ENCODE data around the gene HDDC2. TPM values are rescaled to one million over a fixed set of nuclear protein-coding genes. Genes with fewer than 3 reads are reported as not detected.

Gene HDDC2, protein sequence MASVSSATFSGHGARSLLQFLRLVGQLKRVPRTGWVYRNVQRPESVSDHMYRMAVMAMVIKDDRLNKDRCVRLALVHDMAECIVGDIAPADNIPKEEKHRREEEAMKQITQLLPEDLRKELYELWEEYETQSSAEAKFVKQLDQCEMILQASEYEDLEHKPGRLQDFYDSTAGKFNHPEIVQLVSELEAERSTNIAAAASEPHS
- total RNA-seq: 79.7 and 82.4 TPM in 2 replicates

DNA sequence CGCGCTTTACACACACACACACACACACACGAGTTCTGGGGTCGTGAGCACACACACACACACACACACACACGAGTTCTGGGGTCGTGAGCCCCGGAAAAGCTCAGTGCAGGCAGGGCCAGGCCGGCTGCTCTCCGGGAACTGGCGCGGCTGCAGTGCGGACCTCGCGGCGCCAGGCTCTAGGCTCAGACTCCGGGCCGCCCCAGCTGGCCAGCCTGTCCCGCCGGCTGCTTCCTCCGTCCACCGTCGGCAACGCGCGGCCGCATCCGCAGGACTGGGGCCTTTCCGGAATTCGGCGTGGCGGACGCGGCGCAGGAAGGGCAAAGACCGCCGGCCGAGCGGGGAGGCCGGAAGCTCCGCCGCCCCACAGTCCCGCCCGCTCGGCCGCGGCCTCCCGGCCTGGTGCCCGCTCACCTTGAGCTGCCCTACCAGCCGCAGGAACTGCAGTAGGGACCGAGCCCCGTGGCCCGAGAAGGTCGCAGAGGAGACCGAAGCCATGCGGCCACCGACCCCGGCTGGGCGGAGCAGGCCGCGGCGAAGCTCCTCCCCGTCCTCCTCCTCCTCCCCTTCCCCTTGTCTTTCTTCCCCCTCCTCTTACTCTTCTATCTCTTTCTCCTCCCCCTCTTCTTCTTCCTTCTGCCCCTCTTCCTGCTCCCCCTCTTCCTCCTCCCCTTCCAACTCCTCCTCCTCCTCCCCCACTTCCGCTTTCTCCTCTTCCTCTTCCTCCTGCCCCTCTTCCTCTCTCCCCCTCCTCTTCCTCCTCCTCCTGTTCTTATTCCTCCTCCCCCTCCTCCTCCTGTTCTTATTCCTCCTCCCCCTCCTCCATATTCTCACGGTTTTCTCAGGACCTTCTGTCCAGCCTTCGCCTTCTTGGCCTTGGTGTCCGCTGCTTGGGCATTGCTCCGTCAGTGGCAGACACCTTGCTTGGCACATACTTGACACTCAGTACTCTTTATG is at the start of gene HDDC2:
Gene HDDC2, minus strand, starts transcription at position 533 of the 957 bp plus-strand sequence. Its CDS starts 35 bp downstream, at position 498.
- peak within 1 kb of the TSS; percentile 92 for H3K27ac Mint-ChIP-seq
- peaks cover 13% of the 10 kb centered on the region for H3K27me3 Mint-ChIP-seq (ENCODE audit: insufficient read depth)
- peak within 1 kb of the TSS; percentile 97 for H3K4me3 Mint-ChIP-seq
- intact Hi-C loops (cut with micrococcal nuclease): loop anchor here (1.0 to 5.0 kb wide), 7 partner anchors 10 to 1038 kb away; partner anchors contain the start of genes TPD52L1 and TRMT11
- peak; percentile 50 for DNase-seq (ENCODE audit: low spot score)
- peaks cover 52% of the 10 kb centered on the region for H3K4me1 Mint-ChIP-seq (ENCODE audit: low read depth)
- peaks cover 33% of the 10 kb centered on the region for H3K36me3 Mint-ChIP-seq (ENCODE audit: low read depth)
- peaks cover 5% of the 10 kb centered on the region for H3K9me3 Mint-ChIP-seq

DNA sequence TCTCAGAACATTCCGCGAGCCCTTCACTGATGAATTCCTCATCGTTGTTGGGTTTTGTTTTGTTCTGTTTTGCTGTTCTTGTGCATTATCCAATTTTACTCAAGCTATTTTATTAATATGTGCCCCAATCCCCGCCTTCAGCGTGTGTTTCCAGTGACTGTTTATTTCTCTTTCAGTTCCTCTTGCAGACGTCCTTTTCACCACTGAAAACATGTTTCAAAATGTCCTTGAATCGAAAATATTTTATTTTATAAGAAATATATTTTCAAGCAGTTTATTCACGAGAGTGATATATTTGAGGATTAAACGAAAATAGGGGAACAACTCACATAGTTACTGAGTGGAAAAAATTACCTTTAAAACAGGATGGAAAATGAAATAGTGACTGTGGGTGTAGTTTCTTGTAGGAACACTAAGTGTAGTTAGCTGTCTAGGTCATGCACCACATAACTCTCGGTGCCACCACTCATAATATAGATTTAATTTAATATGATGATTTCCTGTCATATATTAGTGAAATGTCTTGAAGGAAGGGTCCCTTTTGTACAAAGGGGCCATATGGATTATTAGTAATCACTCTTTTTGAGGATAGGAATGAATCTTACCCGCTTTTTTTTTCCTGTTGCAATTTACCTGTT is 45.3 kb upstream of the HDDC2 start:
- Mint-ChIP-seq H3K27ac (no peak overlapping the region), H3K36me3 (ENCODE audit: low read depth) (no peaks in the 10 kb centered on the region), H3K9me3 (no peaks in the 10 kb centered on the region), H3K4me3 (no peak overlapping the region), H3K27me3 (ENCODE audit: insufficient read depth) (no peaks in the 10 kb centered on the region), H3K4me1 (ENCODE audit: low read depth) (no peaks in the 10 kb centered on the region)
- intact Hi-C loops (cut with micrococcal nuclease): no loop called here
- no peak for DNase-seq (ENCODE audit: low spot score)

DNA sequence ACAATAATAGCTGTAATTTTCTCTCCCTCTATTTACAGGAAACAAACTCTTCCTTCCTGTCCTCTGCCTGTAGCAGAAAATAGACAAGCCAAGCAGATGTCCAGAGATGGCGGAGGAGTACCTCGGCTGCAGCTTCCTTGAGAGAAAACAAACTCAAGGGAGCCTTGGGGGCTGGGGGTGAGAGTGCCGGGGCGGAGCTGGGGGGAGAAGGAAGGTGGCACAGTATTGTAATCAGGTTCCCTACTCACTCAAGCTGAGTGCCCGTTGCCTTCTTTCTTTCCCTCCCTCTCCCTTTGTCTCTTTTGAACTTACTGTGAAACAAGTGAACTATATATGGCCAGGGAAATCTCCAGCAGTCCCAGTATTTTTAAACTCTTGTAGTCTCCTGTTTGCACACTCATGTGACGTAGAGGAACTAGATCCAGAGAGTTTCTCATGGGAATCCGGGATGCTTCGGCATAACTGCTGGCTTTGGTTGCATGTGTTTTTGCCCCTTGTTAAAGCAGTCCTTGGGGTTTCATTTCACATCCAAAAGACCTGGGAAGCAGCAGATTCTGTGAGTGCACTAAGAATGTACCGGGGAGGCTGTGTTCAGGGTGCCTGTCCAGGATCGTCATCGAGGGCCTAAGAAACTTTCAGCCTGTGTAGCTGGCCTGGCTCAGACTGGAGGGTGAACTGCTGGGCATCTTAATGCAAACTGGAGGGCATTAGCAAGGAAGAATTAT is 44.6 kb upstream of the HDDC2 start:
- Mint-ChIP-seq H3K36me3 (ENCODE audit: low read depth) (no peaks in the 10 kb centered on the region), H3K27ac (no peak overlapping the region), H3K9me3 (no peaks in the 10 kb centered on the region), H3K4me3 (no peak overlapping the region), H3K27me3 (ENCODE audit: insufficient read depth) (no peaks in the 10 kb centered on the region), H3K4me1 (ENCODE audit: low read depth) (no peaks in the 10 kb centered on the region)
- intact Hi-C loops (cut with micrococcal nuclease): no loop called here
- DNase-seq (ENCODE audit: low spot score): no peak

DNA sequence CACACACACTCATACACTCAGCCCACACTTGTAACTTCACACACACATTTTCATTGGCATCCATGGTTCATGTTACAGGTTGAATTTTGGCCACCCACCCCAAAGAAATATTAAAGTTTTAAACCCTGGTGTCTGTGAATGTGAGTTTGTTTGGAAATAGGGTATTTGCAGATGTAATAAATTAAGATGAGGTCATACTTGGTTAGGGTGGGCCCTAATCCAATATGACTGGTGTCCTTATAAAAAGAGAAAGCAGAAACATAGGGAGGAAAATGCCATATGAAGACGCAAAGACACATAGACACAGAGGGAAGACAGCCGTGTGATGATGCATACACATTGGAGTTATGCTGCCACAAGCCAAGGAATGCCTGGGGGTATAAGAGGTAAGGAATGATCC is 39.7 kb upstream of the HDDC2 start:
- no peak for DNase-seq (ENCODE audit: low spot score)
- Mint-ChIP-seq H3K36me3 (ENCODE audit: low read depth) (no peaks in the 10 kb centered on the region), H3K27ac (no peak overlapping the region), H3K4me1 (ENCODE audit: low read depth) (no peaks in the 10 kb centered on the region), H3K4me3 (no peak overlapping the region), H3K9me3 (no peaks in the 10 kb centered on the region), H3K27me3 (ENCODE audit: insufficient read depth) (peaks cover 3% of the 10 kb centered on the region)
- intact Hi-C loops (cut with micrococcal nuclease): no loop called here

DNA sequence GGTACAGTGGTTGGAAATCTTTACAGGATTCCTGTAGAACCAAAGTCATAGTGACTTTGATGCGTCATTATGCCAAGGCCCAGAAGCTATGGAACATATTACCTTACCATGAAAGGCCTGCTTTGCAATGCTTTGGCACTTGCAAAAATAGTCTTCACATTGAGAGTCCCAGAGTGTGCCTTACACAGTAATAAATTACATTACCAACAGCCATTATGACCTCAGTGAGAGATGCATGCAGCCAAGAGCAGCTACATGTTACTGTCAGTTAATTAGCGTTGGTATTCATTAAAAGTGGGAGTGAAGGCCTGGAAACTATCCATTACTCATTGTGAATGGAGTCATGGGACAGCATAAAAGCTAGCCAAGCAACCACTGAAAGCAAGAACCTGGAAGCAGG is 39.2 kb upstream of the HDDC2 start:
- DNase-seq (ENCODE audit: low spot score): no peak
- intact Hi-C loops (cut with micrococcal nuclease): no loop called here
- Mint-ChIP-seq H3K27ac (no peak overlapping the region), H3K36me3 (ENCODE audit: low read depth) (no peaks in the 10 kb centered on the region), H3K27me3 (ENCODE audit: insufficient read depth) (peaks cover 3% of the 10 kb centered on the region), H3K4me1 (ENCODE audit: low read depth) (no peaks in the 10 kb centered on the region), H3K9me3 (no peaks in the 10 kb centered on the region), H3K4me3 (no peak overlapping the region)

DNA sequence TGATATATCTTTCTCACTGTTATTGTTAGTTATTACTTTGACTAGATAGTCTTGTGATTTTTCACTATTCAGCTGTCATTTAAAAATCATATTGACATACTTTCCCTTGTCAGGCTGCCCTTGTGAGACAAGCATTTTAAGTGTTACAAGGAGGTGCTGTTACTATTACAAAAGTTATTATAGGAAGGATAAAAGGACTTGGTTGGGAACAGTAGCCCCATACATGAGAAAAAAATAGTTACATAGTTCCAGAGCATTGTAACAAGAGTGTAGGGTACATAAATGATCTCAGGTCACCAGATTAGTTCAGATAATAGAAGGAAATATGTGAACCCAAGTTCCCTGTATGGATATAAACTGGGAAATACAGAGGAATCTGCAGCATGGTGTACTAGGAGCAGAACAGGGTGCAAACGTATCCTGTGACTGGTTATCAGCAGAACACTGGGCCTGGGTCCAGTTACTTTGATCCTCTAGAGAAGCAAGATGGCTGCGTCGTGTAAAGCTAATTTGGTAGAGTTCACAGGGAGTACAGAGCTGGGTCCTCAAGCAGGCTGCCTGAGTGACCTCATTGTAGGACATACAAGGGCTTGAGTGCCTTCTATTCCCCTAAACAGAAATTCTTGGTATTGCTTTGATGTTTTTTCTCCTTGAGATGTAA is 38.5 kb upstream of the HDDC2 start:
- intact Hi-C loops (cut with micrococcal nuclease): no loop called here
- Mint-ChIP-seq H3K4me3 (no peak overlapping the region), H3K36me3 (ENCODE audit: low read depth) (no peaks in the 10 kb centered on the region), H3K4me1 (ENCODE audit: low read depth) (no peaks in the 10 kb centered on the region), H3K9me3 (no peaks in the 10 kb centered on the region), H3K27me3 (ENCODE audit: insufficient read depth) (peaks cover 10% of the 10 kb centered on the region), H3K27ac (no peak overlapping the region)
- DNase-seq (ENCODE audit: low spot score): no peak

DNA sequence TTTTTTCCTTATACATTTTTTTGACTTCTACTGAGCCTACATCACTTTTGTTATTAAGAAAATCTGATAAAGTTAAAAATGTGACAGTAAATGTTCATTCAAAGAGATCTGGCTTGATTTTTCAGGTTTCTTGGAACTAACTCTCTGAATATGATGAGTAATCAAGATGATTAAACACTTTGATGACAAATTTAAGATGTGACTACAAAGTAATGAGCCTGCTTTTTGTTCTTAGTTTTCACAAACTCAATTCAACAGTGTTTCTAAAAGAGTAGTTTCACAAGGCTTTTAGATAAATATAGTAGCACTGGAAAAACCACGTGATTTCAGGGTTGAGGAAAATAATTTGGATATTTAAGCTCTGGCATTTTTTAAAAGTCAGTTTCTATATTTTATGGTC is 37.9 kb upstream of the HDDC2 start:
- H3K27me3 Mint-ChIP-seq (ENCODE audit: insufficient read depth): peaks cover 10% of the 10 kb centered on the region
- H3K9me3 Mint-ChIP-seq: no peaks in the 10 kb centered on the region
- no peak overlapping the region for H3K27ac Mint-ChIP-seq
- no peaks in the 10 kb centered on the region for H3K36me3 Mint-ChIP-seq (ENCODE audit: low read depth)
- no peak for DNase-seq (ENCODE audit: low spot score)
- H3K4me1 Mint-ChIP-seq (ENCODE audit: low read depth): no peaks in the 10 kb centered on the region
- intact Hi-C loops (cut with micrococcal nuclease): no loop called here
- H3K4me3 Mint-ChIP-seq: no peak overlapping the region

DNA sequence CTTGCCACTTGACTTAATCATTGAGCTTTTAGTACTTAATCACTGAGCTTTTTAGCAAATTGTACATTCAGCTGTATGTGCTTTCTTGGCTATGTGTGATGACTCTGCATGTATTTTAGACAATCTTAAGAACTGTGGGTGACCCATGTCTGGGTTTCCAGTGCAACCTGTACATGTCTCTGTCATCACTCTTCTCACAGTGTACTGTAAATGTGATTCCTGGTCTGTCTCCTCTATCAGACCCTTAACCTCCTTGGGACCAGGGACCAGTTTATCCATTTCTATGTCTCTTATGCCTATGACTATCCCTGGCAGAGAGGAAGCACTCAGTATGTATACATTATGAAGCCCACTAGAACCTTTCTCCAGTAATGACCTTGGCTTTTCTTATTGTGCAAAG is 36.6 kb upstream of the HDDC2 start:
- DNase-seq (ENCODE audit: low spot score): no peak
- H3K36me3 Mint-ChIP-seq (ENCODE audit: low read depth): no peaks in the 10 kb centered on the region
- intact Hi-C loops (cut with micrococcal nuclease): no loop called here
- no peak overlapping the region for H3K4me3 Mint-ChIP-seq
- H3K27ac Mint-ChIP-seq: no peak overlapping the region
- H3K9me3 Mint-ChIP-seq: no peaks in the 10 kb centered on the region
- peaks cover 11% of the 10 kb centered on the region for H3K27me3 Mint-ChIP-seq (ENCODE audit: insufficient read depth)
- no peaks in the 10 kb centered on the region for H3K4me1 Mint-ChIP-seq (ENCODE audit: low read depth)

DNA sequence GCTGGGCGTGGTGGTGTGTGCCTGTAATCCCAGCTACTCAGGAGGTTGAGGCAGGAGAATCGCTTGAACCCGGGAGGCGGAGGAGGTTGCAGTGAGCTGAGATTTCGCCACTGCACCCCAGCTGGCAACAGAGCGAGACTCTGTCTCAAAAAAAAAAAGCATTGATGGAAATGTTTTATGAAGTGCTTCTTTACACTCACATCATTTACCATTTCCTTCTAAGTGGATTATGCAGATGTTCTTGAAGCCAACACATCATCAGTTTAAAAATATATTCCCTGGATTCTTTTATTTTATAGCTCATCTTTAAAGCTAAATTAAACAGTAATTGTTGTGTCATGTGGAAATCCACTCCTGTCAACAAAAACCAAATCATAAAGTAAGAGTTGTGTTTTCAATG is 35.9 kb upstream of the HDDC2 start:
- no peaks in the 10 kb centered on the region for H3K36me3 Mint-ChIP-seq (ENCODE audit: low read depth)

DNA sequence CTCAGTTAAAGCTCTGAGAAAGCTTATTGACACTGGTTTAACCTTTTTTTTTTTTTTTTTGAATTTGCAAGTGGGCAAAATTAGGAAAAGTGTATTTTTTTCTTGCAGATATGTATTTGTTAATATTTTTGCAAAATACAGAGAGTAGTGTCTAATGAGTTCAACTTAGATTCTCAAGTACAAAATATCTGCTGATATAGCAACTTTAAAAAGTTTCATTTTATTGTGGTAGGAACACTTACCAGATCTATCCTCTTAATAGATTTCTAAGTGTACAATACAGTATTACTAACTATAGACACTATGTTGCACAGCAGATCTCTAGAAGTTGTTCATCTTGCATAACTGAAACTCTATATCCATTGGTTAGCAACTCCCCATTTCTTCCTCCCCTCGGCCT is 30.9 kb upstream of the HDDC2 start:
- DNase-seq (ENCODE audit: low spot score): no peak
- Mint-ChIP-seq H3K4me3 (no peak overlapping the region), H3K27ac (no peak overlapping the region), H3K9me3 (no peaks in the 10 kb centered on the region), H3K36me3 (ENCODE audit: low read depth) (no peaks in the 10 kb centered on the region), H3K27me3 (ENCODE audit: insufficient read depth) (peaks cover 34% of the 10 kb centered on the region), H3K4me1 (ENCODE audit: low read depth) (no peaks in the 10 kb centered on the region)
- intact Hi-C loops (cut with micrococcal nuclease): no loop called here

More for the DNA sequence above, 35.9 kb upstream of the HDDC2 start:
- Mint-ChIP-seq H3K4me3 (no peak overlapping the region), H3K4me1 (ENCODE audit: low read depth) (no peaks in the 10 kb centered on the region), H3K27me3 (ENCODE audit: insufficient read depth) (peaks cover 11% of the 10 kb centered on the region), H3K9me3 (no peaks in the 10 kb centered on the region), H3K27ac (no peak overlapping the region)
- no peak for DNase-seq (ENCODE audit: low spot score)
- intact Hi-C loops (cut with micrococcal nuclease): no loop called here

DNA sequence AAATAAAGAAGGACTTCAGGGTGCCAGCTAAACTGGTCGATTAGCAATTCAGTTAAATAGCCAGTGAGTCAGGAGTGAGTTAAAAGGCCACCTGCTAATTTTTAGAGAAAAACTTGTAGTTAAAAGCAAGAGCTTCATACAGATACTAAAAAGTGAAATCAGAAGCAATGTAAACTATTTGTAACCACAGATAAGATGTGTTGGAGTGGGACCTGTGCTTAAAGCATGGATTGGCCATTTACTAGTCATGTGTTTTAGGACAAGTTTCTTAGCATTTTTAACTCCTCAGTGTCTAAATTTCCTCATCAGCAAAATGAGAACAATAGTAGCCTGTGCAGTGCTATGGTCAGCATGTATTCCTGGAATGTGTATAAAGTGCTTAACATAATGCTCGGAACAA is 23.8 kb upstream of the HDDC2 start:
- H3K4me1 Mint-ChIP-seq (ENCODE audit: low read depth): no peaks in the 10 kb centered on the region
- H3K4me3 Mint-ChIP-seq: no peak overlapping the region
- intact Hi-C loops (cut with micrococcal nuclease): no loop called here
- H3K9me3 Mint-ChIP-seq: no peaks in the 10 kb centered on the region
- no peaks in the 10 kb centered on the region for H3K36me3 Mint-ChIP-seq (ENCODE audit: low read depth)
- H3K27me3 Mint-ChIP-seq (ENCODE audit: insufficient read depth): peaks cover 15% of the 10 kb centered on the region
- no peak overlapping the region for H3K27ac Mint-ChIP-seq
- DNase-seq (ENCODE audit: low spot score): no peak

DNA sequence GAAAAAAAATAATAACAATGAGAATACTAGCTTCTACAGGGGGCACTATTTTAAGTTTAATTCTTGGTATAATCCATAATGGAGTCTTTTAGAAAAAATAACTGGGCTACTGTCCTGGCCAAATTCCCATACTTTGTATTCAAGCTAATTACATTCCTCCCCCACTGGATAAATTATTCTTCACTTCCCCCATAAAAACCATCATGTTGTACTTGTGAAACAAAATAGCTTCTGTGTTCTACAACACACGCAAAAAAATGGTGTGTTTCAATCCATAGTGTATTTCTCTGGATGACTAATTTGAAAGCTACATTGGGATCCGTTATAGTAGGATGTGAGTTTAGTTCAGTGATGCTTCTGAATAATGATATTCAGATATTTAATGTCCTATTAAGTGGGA is 21.6 kb upstream of the HDDC2 start:
- no peak overlapping the region for H3K27ac Mint-ChIP-seq
- H3K27me3 Mint-ChIP-seq (ENCODE audit: insufficient read depth): peaks cover 4% of the 10 kb centered on the region
- intact Hi-C loops (cut with micrococcal nuclease): no loop called here
- H3K9me3 Mint-ChIP-seq: no peaks in the 10 kb centered on the region
- no peaks in the 10 kb centered on the region for H3K36me3 Mint-ChIP-seq (ENCODE audit: low read depth)
- no peaks in the 10 kb centered on the region for H3K4me1 Mint-ChIP-seq (ENCODE audit: low read depth)
- H3K4me3 Mint-ChIP-seq: no peak overlapping the region
- no peak for DNase-seq (ENCODE audit: low spot score)
